Measurements from ENCODE around the gene DCLK1. TPM values are rescaled to one million over a fixed set of nuclear protein-coding genes. Genes with fewer than 3 reads are reported as not detected.

DCLK1 gene
- total and polyA plus RNA-seq, 9 donors, result 3.3 to 37.0 (median 20.7) TPM

DNA sequence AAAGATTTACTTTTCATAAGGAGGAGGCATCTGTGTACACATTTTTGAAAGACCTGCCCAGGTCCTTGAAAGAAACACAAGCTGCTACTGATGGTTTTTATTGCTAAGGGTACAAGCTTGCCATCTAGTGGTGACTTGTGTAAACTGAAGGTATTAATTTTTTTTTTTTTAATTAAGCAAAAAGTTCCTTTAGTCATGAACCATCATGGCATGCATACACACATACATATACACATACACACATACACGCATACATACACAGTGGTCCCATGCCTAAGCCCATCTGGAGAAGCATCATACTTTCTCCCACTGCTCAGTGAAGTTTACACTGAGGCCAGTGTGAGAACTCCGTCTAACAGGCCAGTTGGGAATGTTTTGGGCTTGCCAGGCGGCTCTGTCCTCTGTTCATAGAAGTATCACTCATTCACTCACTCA lies 312.5 kb downstream of the DCLK1 start:
- intact Hi-C loops (cut with DNase I), result no loop called here
- TF ChIP-seq POLR2A (IDR thresholded peaks at IDR 0.05) (no peak), CTCF (IDR thresholded peaks at IDR 0.05) (peak; percentile 39 to 63 (median 42)), EP300 (IDR thresholded peaks at IDR 0.05) (no peak)
- H3K27me3 ChIP-seq, result no peaks in the 10 kb centered on the region
- no peak overlapping the region for H3K4me3 ChIP-seq
- H3K36me3 ChIP-seq, result no peaks in the 10 kb centered on the region
- WGBS, 3 donors, result 76 to 82% (median 79%) methylated on average over 3 of the region's 3 CpGs
- H3K27ac ChIP-seq, result no peak overlapping the region
- H3K9me3 ChIP-seq, result no peaks in the 10 kb centered on the region
- no peak for DNase-seq
- no peaks in the 10 kb centered on the region for H3K4me1 ChIP-seq (ENCODE audit: insufficient read depth)

- no peak for DNase-seq
- H3K36me3 ChIP-seq, result no peaks in the 10 kb centered on the region
- intact Hi-C loops (cut with DNase I), result no loop called here
- WGBS, 3 donors, result 52 to 53% (median 52%) methylated on average over 5 of the region's 5 CpGs
- H3K27ac ChIP-seq, result no peak overlapping the region
- TF ChIP-seq POLR2A (IDR thresholded peaks at IDR 0.05) (no peak), EP300 (IDR thresholded peaks at IDR 0.05) (no peak), CTCF (IDR thresholded peaks at IDR 0.05) (no peak)
- H3K9me3 ChIP-seq, result no peaks in the 10 kb centered on the region
- no peaks in the 10 kb centered on the region for H3K4me1 ChIP-seq (ENCODE audit: insufficient read depth)
- no peaks in the 10 kb centered on the region for H3K27me3 ChIP-seq
- H3K4me3 ChIP-seq, result no peak overlapping the region
Observed at GRCh38 chr13:35817642-35818607, 313.3 kb downstream of the DCLK1 start.

DNA sequence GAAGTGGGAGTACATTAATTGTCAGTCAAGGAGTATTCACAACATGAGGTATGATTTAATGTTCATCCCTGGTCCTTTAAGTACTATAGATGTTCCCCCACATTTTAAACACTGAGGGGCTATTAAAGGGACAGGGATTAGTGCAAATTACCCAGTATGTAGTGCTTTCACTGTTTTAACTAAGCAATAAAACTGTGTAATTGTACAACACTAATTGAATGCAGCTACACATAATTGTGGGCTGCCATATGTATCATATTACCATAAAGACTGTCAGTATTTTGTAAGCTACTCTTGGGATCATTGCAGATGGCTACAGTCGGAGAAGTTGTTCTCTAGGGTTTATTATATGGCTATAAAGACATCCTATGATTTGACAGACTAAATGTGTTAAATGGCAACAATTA lies 316.6 kb downstream of the DCLK1 start:
- Histone ChIP-seq H3K9me3 (no peaks in the 10 kb centered on the region), H3K27ac (no peak overlapping the region)
- intact Hi-C loops (cut with DNase I), result no loop called here

GRCh38 chr13:35812736-35813135 lies 318.4 kb downstream of the DCLK1 start:
- no peaks in the 10 kb centered on the region for H3K9me3 ChIP-seq
- H3K36me3 ChIP-seq, result no peaks in the 10 kb centered on the region
- 24 to 43% (median 37%) methylated on average over 6 of the region's 6 CpGs for WGBS, 3 donors
- no peak for DNase-seq
- TF ChIP-seq CTCF (IDR thresholded peaks at IDR 0.05) (no peak), EP300 (IDR thresholded peaks at IDR 0.05) (no peak), POLR2A (IDR thresholded peaks at IDR 0.05) (no peak)
- intact Hi-C loops (cut with DNase I), result no loop called here
- H3K27ac ChIP-seq, result no peak overlapping the region
- H3K4me1 ChIP-seq (ENCODE audit: insufficient read depth), result no peaks in the 10 kb centered on the region
- no peak overlapping the region for H3K4me3 ChIP-seq
- H3K27me3 ChIP-seq, result no peaks in the 10 kb centered on the region

More for the DNA sequence above, 316.6 kb downstream of the DCLK1 start:
- WGBS, 3 donors, result 65 to 80% (median 69%) methylated on average over 1 of the region's 1 CpG
- Histone ChIP-seq H3K4me3 (no peak overlapping the region), H3K36me3 (no peaks in the 10 kb centered on the region), H3K4me1 (ENCODE audit: insufficient read depth) (no peaks in the 10 kb centered on the region), H3K27me3 (no peaks in the 10 kb centered on the region)
- DNase-seq, result no peak
- no peak for TF ChIP-seq EP300 (IDR thresholded peaks at IDR 0.05)
- TF ChIP-seq CTCF (IDR thresholded peaks at IDR 0.05), result no peak
- no peak for TF ChIP-seq POLR2A (IDR thresholded peaks at IDR 0.05)
